ENCODE data around the gene ENTR1.

DNA sequence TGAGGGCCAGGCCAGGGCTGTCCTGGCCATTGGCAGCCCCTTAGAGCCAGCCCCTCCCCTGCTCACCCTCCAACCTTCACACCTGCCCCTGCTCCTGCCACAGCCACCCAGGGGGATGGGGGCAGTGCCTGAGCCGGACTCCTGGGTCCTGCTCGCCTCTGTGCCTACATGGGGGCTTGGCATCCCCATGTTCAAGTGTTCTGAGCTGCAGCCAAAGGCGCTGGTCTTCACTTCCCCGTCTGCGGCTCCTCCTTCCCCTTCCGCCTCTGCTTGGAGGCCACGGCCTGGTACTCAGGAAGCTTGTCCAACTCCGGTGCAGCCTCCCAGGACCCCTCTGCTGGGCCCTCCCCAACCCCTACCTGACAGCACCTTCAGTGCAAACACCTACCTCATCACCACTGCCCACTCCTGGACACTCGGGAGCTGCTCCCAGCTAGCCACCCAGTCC lies 44.6 kb downstream of the ENTR1 start:
- TF ChIP-seq HDGF (IDR thresholded peaks at IDR 0.05; ENCODE audit: borderline replicate concordance): no peak
- TF ChIP-seq NFRKB (IDR thresholded peaks at IDR 0.05): no peak
- TF ChIP-seq, protein P1, sequence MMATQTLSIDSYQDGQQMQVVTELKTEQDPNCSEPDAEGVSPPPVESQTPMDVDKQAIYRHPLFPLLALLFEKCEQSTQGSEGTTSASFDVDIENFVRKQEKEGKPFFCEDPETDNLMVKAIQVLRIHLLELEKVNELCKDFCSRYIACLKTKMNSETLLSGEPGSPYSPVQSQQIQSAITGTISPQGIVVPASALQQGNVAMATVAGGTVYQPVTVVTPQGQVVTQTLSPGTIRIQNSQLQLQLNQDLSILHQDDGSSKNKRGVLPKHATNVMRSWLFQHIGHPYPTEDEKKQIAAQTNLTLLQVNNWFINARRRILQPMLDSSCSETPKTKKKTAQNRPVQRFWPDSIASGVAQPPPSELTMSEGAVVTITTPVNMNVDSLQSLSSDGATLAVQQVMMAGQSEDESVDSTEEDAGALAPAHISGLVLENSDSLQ (IDR thresholded peaks at IDR 0.05): no peak
- no peak for TF ChIP-seq TARDBP (IDR thresholded peaks at IDR 0.05)
- TF ChIP-seq ZNF384 (IDR thresholded peaks at IDR 0.05): no peak
- TF ChIP-seq FOXA1 (IDR thresholded peaks at IDR 0.05): no peak
- no peak for TF ChIP-seq BHLHE40 (IDR thresholded peaks at IDR 0.05; ENCODE audit: borderline replicate concordance)
- no peak for TF ChIP-seq FOXM1 (IDR thresholded peaks at IDR 0.05; ENCODE audit: borderline replicate concordance)
- TF ChIP-seq SUZ12 (IDR thresholded peaks at IDR 0.05): no peak
- TF ChIP-seq ARNT (IDR thresholded peaks at IDR 0.05): no peak
- TF ChIP-seq FOXK2 (IDR thresholded peaks at IDR 0.05): no peak

Data from HEK293T (cell line).